ENCODE results near the gene RSPH4A. TPM values are rescaled to one million over a fixed set of nuclear protein-coding genes. Genes with fewer than 3 reads are reported as not detected.

Gene RSPH4A
- 0.65 and 0.97 TPM in 2 replicates for total RNA-seq

DNA sequence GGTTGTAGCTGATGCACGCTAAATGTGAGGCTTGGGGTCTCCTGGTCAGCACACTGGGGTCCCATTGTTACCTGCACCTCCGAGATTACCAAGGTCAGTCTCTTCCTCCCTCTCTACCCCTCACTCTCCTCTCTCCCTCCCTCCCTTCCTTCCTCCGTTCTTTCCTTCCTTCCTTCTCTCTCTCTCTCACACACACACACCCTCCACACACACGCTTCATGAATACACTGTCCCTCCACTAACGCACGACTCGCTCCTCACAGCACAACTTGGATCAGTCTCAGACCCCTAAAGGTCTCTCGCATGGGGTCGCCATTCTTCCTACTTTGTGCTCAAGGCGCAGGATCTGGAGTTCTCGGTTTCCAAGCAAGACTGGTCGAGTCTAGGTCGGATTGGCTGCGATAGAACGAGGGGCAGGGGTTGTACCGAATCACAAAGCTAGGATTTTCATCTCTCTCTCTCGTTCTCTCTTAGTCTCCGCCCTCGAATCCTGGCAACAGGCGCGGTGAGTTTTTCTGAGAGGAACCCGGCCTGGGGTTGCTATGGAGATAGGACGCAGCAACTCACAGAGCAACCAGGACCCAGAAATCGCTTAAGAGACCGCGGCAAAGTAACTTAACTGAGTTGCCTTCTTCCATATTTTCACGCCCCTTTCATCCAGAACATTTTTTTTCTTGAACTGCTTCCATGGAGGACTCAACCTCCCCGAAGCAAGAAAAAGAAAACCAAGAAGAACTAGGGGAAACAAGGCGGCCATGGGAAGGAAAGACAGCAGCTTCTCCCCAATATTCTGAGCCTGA, at the start of gene RSPH4A:
TSS of gene RSPH4A (plus strand) at position 543 of the 800 bp plus-strand sequence. CDS start at position 688, 145 bp downstream.

DNA sequence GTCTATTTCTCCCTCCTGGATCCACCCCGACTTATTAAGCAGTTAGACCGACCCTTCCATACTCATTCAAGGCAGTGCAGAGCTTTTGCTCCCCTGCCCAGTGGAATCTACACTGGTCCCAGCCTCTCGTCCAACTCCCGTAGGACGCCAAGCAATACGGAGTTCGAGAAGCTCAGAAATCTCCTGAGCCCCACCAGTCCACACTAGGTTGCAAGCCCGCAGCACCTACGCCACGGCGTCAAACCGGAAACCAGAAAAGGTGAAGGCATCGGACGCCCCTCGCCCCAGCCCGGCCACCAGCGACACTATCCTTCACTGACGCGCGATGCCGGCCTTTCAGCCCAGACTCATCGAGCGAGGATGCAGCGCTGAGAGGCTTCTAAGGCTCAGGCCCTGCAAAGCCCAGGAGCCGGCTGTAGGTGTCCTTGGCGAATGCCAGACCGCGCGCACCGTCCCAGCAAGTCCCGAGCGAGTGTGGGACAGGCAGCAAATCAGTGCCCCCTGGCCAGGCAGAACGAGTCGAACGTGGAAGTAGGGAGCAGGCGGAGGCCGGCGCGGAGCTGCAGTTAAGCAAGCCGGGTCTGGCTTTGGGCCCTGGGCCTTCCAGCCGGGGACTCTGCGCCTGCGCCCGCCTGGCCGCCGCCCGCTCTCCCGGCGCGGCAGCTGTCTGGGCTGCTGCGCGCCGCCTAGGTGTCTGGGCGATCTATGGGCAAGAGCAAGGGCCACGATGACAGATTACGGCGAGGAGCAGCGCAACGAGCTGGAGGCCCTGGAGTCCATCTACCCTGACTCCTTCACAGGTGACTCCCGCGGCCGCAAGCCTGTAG, 45.2 kb upstream of the RSPH4A start, which contains the start of gene RWDD1:
TSS of gene RWDD1 (plus strand) at position 649 of the 827 bp plus-strand sequence. CDS start at position 728, 79 bp downstream.

DNA sequence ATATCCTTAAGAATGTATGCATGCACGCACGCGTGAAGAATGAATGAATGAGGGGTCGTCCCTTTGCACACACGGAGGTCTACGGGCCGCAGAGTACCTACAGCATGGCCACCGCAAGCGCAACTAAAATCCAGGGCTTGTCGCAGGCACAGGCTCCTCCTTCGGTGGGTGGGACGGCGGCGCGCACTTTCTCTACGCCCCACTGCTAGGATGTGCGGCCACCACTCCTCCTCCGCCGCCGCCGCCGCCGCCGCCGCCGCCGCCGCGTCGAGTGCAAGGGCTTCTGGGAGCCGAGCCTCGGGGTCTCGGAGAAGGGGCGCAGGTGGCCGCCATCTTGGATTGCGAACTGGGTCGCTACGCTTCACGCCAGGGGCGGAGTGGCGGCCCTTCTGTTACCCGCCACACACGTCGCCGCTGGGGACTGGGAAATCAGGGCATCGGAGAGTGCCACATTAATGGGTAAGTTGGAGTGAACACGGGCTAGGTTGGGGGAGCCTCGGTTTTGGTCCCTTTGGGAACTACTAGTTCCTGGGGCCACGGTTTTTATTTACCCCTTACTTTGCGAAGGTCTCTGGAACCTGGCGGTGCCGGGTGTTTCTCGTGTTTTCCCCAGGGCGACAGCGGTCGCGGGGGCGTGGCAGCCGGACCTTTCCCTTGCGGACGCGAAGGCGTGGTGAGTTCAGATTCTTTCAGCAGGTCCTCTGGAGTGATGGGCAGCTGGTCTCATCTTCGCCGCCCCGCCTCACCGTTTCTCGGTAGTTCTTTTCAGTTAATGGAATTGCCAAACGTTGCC, 64.8 kb downstream of the RSPH4A start, which contains the start of gene KPNA5:
TSS of gene KPNA5 (plus strand) at position 332 of the 793 bp plus-strand sequence. CDS start at position 456, 124 bp downstream.

Other genes with a start within 250 kb of the RSPH4A start
- 174 and 228 TPM in 2 replicates for gene DSE, start 245.5 kb upstream of the RSPH4A start, total RNA-seq
- gene CALHM6, start 155.1 kb upstream of the RSPH4A start, total RNA-seq = 0.32 and 1.5 TPM in 2 replicates
- 4.4 and 6.2 TPM in 2 replicates for gene CALHM5, start 104.8 kb upstream of the RSPH4A start, total RNA-seq
- gene TRAPPC3L, start 70.8 kb upstream of the RSPH4A start, total RNA-seq = 0.49 TPM in 1 of 2 replicates, not detected in the other
- gene CALHM4, start 62.7 kb upstream of the RSPH4A start, total RNA-seq = not detected in 2 replicates
- gene RWDD1, start 45.0 kb upstream of the RSPH4A start, total RNA-seq = 31.6 and 39.6 TPM in 2 replicates
- gene ZUP1, start 52.3 kb downstream of the RSPH4A start, total RNA-seq = 8.9 and 9.9 TPM in 2 replicates
- 12.5 and 14.3 TPM in 2 replicates for gene KPNA5, start 64.7 kb downstream of the RSPH4A start, total RNA-seq
- 0.61 and 0.81 TPM in 2 replicates for gene FAM162B, start 149.2 kb downstream of the RSPH4A start, total RNA-seq
- gene GPRC6A, start 212.6 kb downstream of the RSPH4A start, total RNA-seq = not detected in 2 replicates